Measurements from ENCODE around the gene SLC12A6. TPM values are rescaled to one million over a fixed set of nuclear protein-coding genes. Genes with fewer than 3 reads are reported as not detected.

The SLC12A6 gene
- total and polyA plus RNA-seq, 2 of the 13 experiments (the other 11 are each of a cell fraction or from before 2014, with no cell fraction given), result 15.2 to 30.1 TPM

DNA sequence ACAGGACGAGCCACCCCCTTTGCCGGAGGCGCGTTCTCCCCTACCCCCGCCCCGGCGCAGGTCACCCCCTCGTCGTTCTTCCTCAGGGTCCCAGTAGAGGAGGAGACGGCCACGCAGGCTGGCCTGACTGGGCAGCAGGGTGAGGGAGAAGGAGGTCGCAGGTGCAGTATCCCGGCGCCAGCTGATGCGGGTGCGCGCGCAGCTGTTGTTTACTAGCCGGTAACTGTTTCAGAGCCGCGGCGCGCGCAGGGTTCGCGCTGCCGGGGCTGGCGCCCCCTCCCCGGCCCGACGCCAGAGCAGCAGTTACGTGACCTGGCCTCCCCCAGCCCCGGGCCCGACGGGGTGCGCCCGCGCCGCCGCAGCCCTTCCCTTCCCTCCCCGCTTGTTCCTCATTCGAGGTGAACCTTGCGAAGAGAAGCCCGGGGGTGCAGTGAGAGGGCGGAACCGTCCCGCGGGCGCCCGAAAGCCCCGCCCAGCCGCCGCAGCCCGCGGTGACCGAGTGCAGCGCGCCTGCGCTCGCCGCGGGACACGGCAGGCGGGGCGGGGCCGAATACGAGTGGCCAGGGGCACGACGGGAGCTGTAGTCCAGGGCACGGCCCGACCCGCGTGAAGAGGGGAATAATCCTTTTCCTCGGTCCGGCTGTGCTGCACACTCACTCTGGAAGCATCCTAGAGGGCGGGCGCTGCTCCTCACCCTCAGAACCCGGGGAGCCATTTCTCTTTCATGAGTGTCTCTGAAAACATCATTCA, at the start of gene SLC12A6 (continued):
- TF ChIP-seq ZNF225 (CRISPR knock-in tag; IDR thresholded peaks at IDR 0.05) (0 out of 2 replicates have a peak, but pooled peaks have one; percentile 40), SRSF4 (IDR thresholded peaks at IDR 0.05; ENCODE audit: low read depth, low read length, poor library complexity, severe bottlenecking) (no peak), POLR2A (IDR thresholded peaks at IDR 0.05; ENCODE audit: insufficient read depth in 1 of 2, low read depth in 2 of 2, low read length in 2 of 2) (peak; percentile 58 to 64; a peak in 3 of 4 replicates), ZMYM4 (CRISPR knock-in tag; IDR thresholded peaks at IDR 0.05) (peak; percentile 47; the same call in 1 of the 2 replicates), PHF20 (CRISPR knock-in tag; IDR thresholded peaks at IDR 0.05) (peak; percentile 47; the same call in 1 of the 2 replicates), ATF7-NPFF (CRISPR knock-in tag; IDR thresholded peaks at IDR 0.05; ENCODE audit: low read depth) (peak; percentile 61; the same call in 1 of the 2 replicates), TAF15 (IDR thresholded peaks at IDR 0.05; ENCODE audit: low read depth, low read length, poor library complexity, severe bottlenecking) (peak; percentile 52), KLF12 (CRISPR knock-in tag; IDR thresholded peaks at IDR 0.05; ENCODE audit: borderline replicate concordance) (0 out of 2 replicates have a peak, but pooled peaks have one; percentile 65), ERF (CRISPR knock-in tag; IDR thresholded peaks at IDR 0.05) (no peak), RBM22 (optimal IDR thresholded peaks at IDR 0.05; ENCODE audit: low read length) (peak; percentile 73), ZSCAN9 (CRISPR knock-in tag; IDR thresholded peaks at IDR 0.05; ENCODE audit: borderline replicate concordance) (no peak), TSC22D2 (CRISPR knock-in tag; IDR thresholded peaks at IDR 0.05; ENCODE audit: borderline replicate concordance) (no peak), ARNTL (CRISPR knock-in tag; IDR thresholded peaks at IDR 0.05) (no peak), ZNF766 (CRISPR knock-in tag; IDR thresholded peaks at IDR 0.05; ENCODE audit: borderline replicate concordance) (peak; percentile 47; the same call in 1 of the 2 replicates), KDM6A (CRISPR knock-in tag; IDR thresholded peaks at IDR 0.05; ENCODE audit: low read depth) (no peak), ARID4A (CRISPR knock-in tag; IDR thresholded peaks at IDR 0.05; ENCODE audit: borderline replicate concordance) (peak; percentile 93)
- TF ChIP-seq, protein P1, sequence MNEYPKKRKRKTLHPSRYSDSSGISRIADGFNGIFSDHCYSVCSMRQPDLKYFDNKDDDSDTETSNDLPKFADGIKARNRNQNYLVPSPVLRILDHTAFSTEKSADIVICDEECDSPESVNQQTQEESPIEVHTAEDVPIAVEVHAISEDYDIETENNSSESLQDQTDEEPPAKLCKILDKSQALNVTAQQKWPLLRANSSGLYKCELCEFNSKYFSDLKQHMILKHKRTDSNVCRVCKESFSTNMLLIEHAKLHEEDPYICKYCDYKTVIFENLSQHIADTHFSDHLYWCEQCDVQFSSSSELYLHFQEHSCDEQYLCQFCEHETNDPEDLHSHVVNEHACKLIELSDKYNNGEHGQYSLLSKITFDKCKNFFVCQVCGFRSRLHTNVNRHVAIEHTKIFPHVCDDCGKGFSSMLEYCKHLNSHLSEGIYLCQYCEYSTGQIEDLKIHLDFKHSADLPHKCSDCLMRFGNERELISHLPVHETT (CRISPR knock-in tag; conservative IDR thresholded peaks at IDR 0.05), result no peak
- TF ChIP-seq, protein P2, sequence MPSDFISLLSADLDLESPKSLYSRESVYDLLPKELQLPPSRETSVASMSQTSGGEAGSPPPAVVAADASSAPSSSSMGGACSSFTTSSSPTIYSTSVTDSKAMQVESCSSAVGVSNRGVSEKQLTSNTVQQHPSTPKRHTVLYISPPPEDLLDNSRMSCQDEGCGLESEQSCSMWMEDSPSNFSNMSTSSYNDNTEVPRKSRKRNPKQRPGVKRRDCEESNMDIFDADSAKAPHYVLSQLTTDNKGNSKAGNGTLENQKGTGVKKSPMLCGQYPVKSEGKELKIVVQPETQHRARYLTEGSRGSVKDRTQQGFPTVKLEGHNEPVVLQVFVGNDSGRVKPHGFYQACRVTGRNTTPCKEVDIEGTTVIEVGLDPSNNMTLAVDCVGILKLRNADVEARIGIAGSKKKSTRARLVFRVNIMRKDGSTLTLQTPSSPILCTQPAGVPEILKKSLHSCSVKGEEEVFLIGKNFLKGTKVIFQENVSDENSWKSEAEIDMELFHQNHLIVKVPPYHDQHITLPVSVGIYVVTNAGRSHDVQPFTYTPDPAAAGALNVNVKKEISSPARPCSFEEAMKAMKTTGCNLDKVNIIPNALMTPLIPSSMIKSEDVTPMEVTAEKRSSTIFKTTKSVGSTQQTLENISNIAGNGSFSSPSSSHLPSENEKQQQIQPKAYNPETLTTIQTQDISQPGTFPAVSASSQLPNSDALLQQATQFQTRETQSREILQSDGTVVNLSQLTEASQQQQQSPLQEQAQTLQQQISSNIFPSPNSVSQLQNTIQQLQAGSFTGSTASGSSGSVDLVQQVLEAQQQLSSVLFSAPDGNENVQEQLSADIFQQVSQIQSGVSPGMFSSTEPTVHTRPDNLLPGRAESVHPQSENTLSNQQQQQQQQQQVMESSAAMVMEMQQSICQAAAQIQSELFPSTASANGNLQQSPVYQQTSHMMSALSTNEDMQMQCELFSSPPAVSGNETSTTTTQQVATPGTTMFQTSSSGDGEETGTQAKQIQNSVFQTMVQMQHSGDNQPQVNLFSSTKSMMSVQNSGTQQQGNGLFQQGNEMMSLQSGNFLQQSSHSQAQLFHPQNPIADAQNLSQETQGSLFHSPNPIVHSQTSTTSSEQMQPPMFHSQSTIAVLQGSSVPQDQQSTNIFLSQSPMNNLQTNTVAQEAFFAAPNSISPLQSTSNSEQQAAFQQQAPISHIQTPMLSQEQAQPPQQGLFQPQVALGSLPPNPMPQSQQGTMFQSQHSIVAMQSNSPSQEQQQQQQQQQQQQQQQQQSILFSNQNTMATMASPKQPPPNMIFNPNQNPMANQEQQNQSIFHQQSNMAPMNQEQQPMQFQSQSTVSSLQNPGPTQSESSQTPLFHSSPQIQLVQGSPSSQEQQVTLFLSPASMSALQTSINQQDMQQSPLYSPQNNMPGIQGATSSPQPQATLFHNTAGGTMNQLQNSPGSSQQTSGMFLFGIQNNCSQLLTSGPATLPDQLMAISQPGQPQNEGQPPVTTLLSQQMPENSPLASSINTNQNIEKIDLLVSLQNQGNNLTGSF (CRISPR knock-in tag; IDR thresholded peaks at IDR 0.05), result 0 out of 2 replicates have a peak, but pooled peaks have one; percentile 15

All from HepG2 (cell line).